ENCODE measurements around the gene ADCK2.
"Not testable (repeated sequence)": the region's sequence is repeated elsewhere in the genome, so short reads cannot be mapped to it uniquely, and the experiment has no call there.

ADCK2 gene

DNA sequence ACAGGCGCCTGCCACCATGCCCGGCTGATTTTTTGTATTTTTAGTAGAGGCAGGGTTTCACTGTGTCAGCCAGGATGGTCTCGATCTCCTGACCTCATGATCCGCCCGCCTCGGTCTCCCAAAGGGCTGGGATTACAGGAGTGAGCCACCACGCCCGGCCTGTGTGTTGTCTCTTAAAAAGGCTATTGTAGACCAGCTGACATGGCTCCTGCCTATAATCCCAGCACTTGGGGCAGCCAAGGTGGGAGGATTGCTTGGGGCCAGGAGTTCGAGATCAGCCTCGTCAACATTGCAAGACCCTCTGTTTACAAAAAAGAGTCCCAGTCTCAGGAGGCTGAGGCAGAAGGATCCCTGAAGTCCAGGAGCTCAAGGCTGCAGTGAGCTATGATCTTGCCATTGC, 21.1 kb downstream of the ADCK2 start:
- not testable (repeated sequence) for H3K27me3 ChIP-seq (ENCODE audit: control insufficient read depth in 2 of 2, insufficient read depth in 2 of 2, low read length in 2 of 2); H3K9ac ChIP-seq (ENCODE audit: low read depth in 1 of 2, low read length in 2 of 2); H3K27ac ChIP-seq (ENCODE audit: low read depth in 2 of 2, low read length in 2 of 2); H3K9me3 ChIP-seq (ENCODE audit: control insufficient read depth in 2 of 2, low read length in 2 of 2); H3K4me3 ChIP-seq (ENCODE audit: low read length in 2 of 2)
- Histone ChIP-seq H3K4me1 (ENCODE audit: control insufficient read depth in 2 of 2, insufficient read depth in 2 of 2, low read length in 2 of 2) (peaks cover 12 to 14% of the 10 kb centered on the region in 2 donors), H3K36me3 (ENCODE audit: control insufficient read depth in 2 of 2, insufficient read depth in 2 of 2, low read length in 2 of 2) (peaks cover 10 to 19% of the 10 kb centered on the region in 2 donors)

DNA sequence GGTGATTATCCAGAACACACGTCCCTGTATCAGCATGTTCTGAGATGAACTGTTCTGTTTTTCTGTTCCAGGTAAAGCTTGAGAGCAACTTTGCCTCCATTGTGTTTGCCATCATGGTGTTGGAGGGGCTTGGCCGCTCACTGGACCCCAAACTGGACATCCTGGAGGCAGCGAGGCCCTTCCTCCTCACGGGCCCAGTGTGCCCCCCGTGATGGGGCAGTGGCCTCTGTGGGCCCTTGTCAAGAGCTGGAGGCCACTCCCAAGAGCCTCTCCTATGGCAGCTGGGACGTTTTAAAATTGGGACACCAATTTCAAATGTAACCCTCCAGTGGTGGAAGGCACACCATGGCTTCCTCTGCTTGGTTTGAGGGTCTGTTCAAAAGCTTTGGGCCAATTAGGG, 21.8 kb downstream of the ADCK2 start:
- Histone ChIP-seq H3K27ac (ENCODE audit: low read depth in 2 of 2, low read length in 2 of 2) (no peak overlapping the region), H3K36me3 (ENCODE audit: control insufficient read depth in 2 of 2, insufficient read depth in 2 of 2, low read length in 2 of 2) (peaks cover 6 to 15% of the 10 kb centered on the region in 2 donors), H3K4me3 (ENCODE audit: low read length in 2 of 2) (no peak overlapping the region), H3K27me3 (ENCODE audit: control insufficient read depth in 2 of 2, insufficient read depth in 2 of 2, low read length in 2 of 2) (no peaks in the 10 kb centered on the region), H3K4me1 (ENCODE audit: control insufficient read depth in 2 of 2, insufficient read depth in 2 of 2, low read length in 2 of 2) (peaks cover 12 to 14% of the 10 kb centered on the region in 2 donors), H3K9ac (ENCODE audit: low read depth in 1 of 2, low read length in 2 of 2) (no peak overlapping the region), H3K9me3 (ENCODE audit: control insufficient read depth in 2 of 2, low read length in 2 of 2) (no peaks in the 10 kb centered on the region)

DNA sequence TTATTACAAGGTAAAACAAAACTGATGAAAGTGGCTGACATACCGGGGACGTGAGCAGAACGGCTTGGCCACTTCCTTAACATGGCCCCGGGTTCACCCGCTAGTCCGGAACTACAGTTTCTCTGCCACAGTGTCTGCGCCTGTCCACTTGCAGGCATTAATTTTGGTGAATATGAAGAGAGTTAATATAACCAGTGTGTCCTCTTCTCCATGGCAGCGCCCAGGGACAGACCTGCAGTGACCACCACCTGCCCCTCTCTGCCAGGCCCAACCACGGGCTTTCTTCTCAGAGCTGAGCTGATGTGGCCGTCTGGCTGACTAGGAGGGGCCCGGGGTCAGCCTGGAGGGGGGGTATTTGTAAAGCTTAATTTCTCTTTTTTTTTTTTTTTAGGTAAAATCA, 22.6 kb downstream of the ADCK2 start:
- H3K36me3 ChIP-seq (ENCODE audit: control insufficient read depth in 2 of 2, insufficient read depth in 2 of 2, low read length in 2 of 2): peaks cover 3 to 11% of the 10 kb centered on the region in 2 donors
- no peaks in the 10 kb centered on the region for H3K9me3 ChIP-seq (ENCODE audit: control insufficient read depth in 2 of 2, low read length in 2 of 2)
- no peak overlapping the region for H3K4me3 ChIP-seq (ENCODE audit: low read length in 2 of 2)
- no peak overlapping the region for H3K9ac ChIP-seq (ENCODE audit: low read depth in 1 of 2, low read length in 2 of 2)
- H3K27ac ChIP-seq (ENCODE audit: low read depth in 2 of 2, low read length in 2 of 2): no peak overlapping the region
- no peaks in the 10 kb centered on the region for H3K27me3 ChIP-seq (ENCODE audit: control insufficient read depth in 2 of 2, insufficient read depth in 2 of 2, low read length in 2 of 2)
- H3K4me1 ChIP-seq (ENCODE audit: control insufficient read depth in 2 of 2, insufficient read depth in 2 of 2, low read length in 2 of 2): peaks cover 12 to 14% of the 10 kb centered on the region in 2 donors

DNA sequence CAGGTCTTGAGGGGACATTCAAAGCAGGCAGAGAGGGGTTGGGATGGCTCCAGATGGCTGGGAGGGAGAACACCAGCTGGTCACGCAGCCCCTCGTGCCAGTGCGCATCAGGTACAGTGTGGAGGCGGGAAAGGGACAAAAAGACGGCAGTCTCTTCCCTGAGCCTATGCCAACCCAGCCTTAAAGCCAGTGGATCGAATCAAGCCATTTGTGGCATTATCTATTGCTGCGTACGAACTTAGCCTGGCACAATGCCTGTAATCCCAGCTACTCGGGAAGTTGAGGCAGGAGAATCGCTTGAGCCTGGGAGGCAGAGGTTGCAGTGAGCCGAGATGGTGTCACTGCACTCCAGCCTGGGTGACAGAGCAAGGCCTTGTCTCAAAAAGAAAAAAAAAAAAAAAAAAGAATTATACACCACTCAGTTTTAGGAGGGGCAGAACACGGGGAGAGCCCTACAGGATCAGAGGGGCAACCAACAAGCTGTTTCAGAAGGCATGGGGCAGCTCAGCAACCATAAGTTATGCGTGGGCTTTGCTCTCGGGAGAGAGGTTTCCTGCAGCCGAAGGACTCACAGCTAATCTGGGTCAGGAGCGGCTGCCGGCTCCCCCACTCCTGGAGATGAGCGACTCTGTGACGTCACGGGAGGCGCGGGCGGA, 23.4 kb downstream of the ADCK2 start:
- no peaks in the 10 kb centered on the region for H3K27me3 ChIP-seq (ENCODE audit: control insufficient read depth in 2 of 2, insufficient read depth in 2 of 2, low read length in 2 of 2)
- peaks cover 3 to 10% of the 10 kb centered on the region in 2 donors for H3K36me3 ChIP-seq (ENCODE audit: control insufficient read depth in 2 of 2, insufficient read depth in 2 of 2, low read length in 2 of 2)
- H3K9ac ChIP-seq (ENCODE audit: low read depth in 1 of 2, low read length in 2 of 2): peak overlapping the region; percentile 68 to 90
- no peaks in the 10 kb centered on the region for H3K9me3 ChIP-seq (ENCODE audit: control insufficient read depth in 2 of 2, low read length in 2 of 2)
- H3K27ac ChIP-seq (ENCODE audit: low read depth in 2 of 2, low read length in 2 of 2): peak overlapping the region; percentile 93 to 98
- peaks cover 12 to 14% of the 10 kb centered on the region in 2 donors for H3K4me1 ChIP-seq (ENCODE audit: control insufficient read depth in 2 of 2, insufficient read depth in 2 of 2, low read length in 2 of 2)
- peak overlapping the region; percentile 88 to 91 for H3K4me3 ChIP-seq (ENCODE audit: low read length in 2 of 2)

DNA sequence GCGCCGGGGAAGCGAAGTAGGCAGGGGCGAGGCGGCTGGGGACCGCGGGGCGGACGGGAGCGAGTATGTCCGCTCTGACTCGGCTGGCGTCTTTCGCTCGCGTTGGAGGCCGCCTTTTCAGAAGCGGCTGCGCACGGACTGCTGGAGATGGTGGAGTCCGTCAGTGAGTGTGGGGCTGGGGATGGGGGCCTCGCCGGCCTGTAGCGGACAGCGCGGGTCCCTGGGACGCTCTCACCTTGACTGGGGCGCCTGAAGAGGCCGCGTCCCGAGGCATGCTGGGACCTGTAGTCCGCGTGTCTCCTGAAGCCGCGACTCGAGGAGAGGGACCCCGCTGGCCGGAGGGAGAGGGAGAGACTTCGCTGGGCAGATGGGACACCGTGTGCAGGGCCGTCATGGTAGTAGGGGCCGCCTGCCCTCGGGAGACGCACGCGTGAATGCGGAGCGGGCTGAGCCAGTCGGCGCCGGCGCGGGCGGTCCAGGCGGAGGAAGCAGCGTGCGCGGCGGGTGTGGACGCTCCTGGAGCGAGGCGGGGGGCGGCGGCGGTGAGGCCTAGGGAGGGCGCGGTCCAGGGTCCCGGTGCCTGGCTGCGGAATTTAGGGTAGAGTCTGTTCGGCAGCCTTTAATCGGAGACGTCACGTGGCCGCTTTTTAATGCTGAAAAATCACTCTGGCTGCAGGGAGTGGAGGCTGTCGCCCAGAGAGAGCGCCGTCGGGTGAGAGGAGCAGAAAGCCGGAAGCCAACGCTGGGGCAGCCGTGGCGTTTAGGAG, 24.1 kb downstream of the ADCK2 start, which contains the start of gene NDUFB2:
NDUFB2 (plus strand) TSS at position 29 of the 767 bp plus-strand sequence; CDS start at position 66, 37 bp downstream.
- peak within 1 kb of the TSS; percentile 93 to 98 for H3K27ac ChIP-seq (ENCODE audit: low read depth in 2 of 2, low read length in 2 of 2)
- H3K4me1 ChIP-seq (ENCODE audit: control insufficient read depth in 2 of 2, insufficient read depth in 2 of 2, low read length in 2 of 2): peaks cover 12 to 14% of the 10 kb centered on the region in 2 donors
- H3K9ac ChIP-seq (ENCODE audit: low read depth in 1 of 2, low read length in 2 of 2): peak within 1 kb of the TSS; percentile 73 to 90
- H3K27me3 ChIP-seq (ENCODE audit: control insufficient read depth in 2 of 2, insufficient read depth in 2 of 2, low read length in 2 of 2): no peaks in the 10 kb centered on the region
- H3K4me3 ChIP-seq (ENCODE audit: low read length in 2 of 2): peak within 1 kb of the TSS; percentile 88 to 91
- H3K9me3 ChIP-seq (ENCODE audit: control insufficient read depth in 2 of 2, low read length in 2 of 2): no peaks in the 10 kb centered on the region
- H3K36me3 ChIP-seq (ENCODE audit: control insufficient read depth in 2 of 2, insufficient read depth in 2 of 2, low read length in 2 of 2): peaks cover 3% of the 10 kb centered on the region in 2 donors

DNA sequence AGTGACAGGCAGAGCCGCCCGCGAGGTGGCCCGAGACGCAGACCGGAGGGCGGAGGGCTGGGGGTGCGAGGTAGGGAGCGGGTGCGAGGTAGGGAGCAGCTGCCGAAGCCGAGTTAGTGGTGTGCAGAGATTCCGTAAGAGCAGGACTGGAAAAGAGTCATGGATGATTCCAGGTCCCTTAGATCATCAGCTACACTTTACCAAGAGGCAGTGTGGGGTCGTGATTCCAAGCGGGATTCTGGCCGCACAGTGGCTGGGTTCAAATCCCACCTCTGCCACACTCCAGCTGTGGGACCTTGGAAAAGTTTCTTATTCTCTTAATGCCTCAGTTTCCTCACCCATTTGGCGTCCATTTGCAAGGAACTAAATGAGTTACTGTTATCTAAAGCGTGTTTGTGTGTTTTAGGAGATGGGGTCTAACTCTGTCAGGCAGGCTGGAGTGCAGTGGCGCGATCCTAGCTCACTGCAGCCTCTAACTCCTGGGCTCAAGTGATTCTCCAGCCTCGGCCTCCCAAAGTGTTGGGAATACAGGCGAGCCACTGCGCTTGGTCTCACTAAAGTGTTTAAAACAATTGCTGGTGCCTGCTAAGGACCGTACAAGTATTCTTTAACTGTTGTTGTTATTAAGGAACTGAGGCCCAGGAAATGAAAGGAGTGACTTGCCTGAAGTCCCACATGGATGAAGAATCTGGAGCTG, 24.9 kb downstream of the ADCK2 start:
- Histone ChIP-seq H3K9me3 (ENCODE audit: control insufficient read depth in 2 of 2, low read length in 2 of 2) (no peaks in the 10 kb centered on the region), H3K36me3 (ENCODE audit: control insufficient read depth in 2 of 2, insufficient read depth in 2 of 2, low read length in 2 of 2) (peaks cover 0 to 3% of the 10 kb centered on the region in 2 donors), H3K27ac (ENCODE audit: low read depth in 2 of 2, low read length in 2 of 2) (peak overlapping the region; percentile 93 to 98), H3K4me3 (ENCODE audit: low read length in 2 of 2) (peak overlapping the region; percentile 88 to 91), H3K4me1 (ENCODE audit: control insufficient read depth in 2 of 2, insufficient read depth in 2 of 2, low read length in 2 of 2) (peaks cover 12 to 14% of the 10 kb centered on the region in 2 donors), H3K9ac (ENCODE audit: low read depth in 1 of 2, low read length in 2 of 2) (peak overlapping the region; percentile 73 to 90), H3K27me3 (ENCODE audit: control insufficient read depth in 2 of 2, insufficient read depth in 2 of 2, low read length in 2 of 2) (no peaks in the 10 kb centered on the region)

DNA sequence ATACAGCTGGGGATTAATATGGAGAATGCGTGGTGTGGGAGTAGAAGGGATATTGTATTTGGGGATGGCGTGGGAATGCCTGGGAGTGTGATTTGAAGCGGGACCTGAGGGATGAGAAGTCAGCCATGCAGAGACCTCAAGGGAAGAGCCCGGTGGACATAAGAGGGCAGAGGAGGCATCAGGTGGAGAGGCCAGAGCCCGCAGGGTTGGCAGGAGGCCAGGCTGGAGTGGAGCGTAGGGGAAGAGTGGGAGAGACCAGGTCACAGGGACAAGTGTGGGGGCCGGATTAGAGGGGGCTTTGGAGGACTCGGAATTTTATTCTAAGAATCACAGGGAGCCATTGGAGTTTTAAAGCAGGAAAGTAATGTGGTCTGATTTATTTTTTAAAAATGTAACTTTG, 25.7 kb downstream of the ADCK2 start:
- peaks cover 0 to 11% of the 10 kb centered on the region in 2 donors for H3K36me3 ChIP-seq (ENCODE audit: control insufficient read depth in 2 of 2, insufficient read depth in 2 of 2, low read length in 2 of 2)
- peaks cover 12 to 14% of the 10 kb centered on the region in 2 donors for H3K4me1 ChIP-seq (ENCODE audit: control insufficient read depth in 2 of 2, insufficient read depth in 2 of 2, low read length in 2 of 2)
- no peaks in the 10 kb centered on the region for H3K27me3 ChIP-seq (ENCODE audit: control insufficient read depth in 2 of 2, insufficient read depth in 2 of 2, low read length in 2 of 2)
- no peak overlapping the region for H3K4me3 ChIP-seq (ENCODE audit: low read length in 2 of 2)
- H3K9ac ChIP-seq (ENCODE audit: low read depth in 1 of 2, low read length in 2 of 2): no peak overlapping the region
- no peaks in the 10 kb centered on the region for H3K9me3 ChIP-seq (ENCODE audit: control insufficient read depth in 2 of 2, low read length in 2 of 2)
- H3K27ac ChIP-seq (ENCODE audit: low read depth in 2 of 2, low read length in 2 of 2): no peak overlapping the region

DNA sequence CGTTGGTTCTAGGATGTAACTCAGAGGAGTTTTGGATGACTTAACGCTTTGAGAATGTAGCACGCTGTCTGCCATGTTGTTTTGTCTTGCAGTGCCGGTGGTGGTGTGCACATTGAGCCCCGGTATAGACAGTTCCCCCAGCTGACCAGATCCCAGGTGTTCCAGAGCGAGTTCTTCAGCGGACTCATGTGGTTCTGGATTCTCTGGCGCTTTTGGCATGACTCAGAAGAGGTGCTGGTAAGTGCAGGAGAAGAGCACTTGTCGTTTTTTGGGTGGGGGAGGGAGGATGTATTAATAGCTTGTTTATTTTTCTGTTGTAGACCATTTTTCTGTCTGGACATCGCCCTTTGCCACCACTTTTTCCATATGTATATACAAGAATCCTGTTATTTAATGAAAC, 30.0 kb downstream of the ADCK2 start:
- Histone ChIP-seq H3K36me3 (ENCODE audit: control insufficient read depth in 2 of 2, insufficient read depth in 2 of 2, low read length in 2 of 2) (peaks cover 5 to 29% of the 10 kb centered on the region in 2 donors), H3K4me3 (ENCODE audit: low read length in 2 of 2) (no peak overlapping the region), H3K9me3 (ENCODE audit: control insufficient read depth in 2 of 2, low read length in 2 of 2) (no peaks in the 10 kb centered on the region), H3K4me1 (ENCODE audit: control insufficient read depth in 2 of 2, insufficient read depth in 2 of 2, low read length in 2 of 2) (peaks cover 3 to 7% of the 10 kb centered on the region in 2 donors), H3K27me3 (ENCODE audit: control insufficient read depth in 2 of 2, insufficient read depth in 2 of 2, low read length in 2 of 2) (no peaks in the 10 kb centered on the region), H3K9ac (ENCODE audit: low read depth in 1 of 2, low read length in 2 of 2) (no peak overlapping the region), H3K27ac (ENCODE audit: low read depth in 2 of 2, low read length in 2 of 2) (no peak overlapping the region)

DNA sequence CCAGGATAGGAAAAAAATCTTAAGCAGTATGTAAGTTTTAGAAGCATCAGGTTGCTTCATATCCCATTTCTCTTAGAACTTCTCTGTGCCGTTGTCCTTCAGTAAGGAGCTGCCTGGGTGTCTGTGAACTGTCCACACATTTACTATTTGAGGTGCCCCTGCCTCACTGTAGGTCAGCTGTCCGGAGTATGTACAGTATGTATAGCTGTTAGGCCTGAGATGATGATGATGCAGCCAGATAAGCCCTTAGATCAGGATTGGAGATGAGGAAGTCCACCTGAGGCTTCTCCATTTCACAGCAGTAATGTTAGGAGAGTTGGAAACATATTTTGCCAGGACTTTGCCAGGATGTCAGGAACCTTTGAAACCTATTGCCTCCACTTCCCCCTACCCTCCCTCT, 31.5 kb downstream of the ADCK2 start:
- Histone ChIP-seq H3K36me3 (ENCODE audit: control insufficient read depth in 2 of 2, insufficient read depth in 2 of 2, low read length in 2 of 2) (peaks cover 5 to 29% of the 10 kb centered on the region in 2 donors), H3K27me3 (ENCODE audit: control insufficient read depth in 2 of 2, insufficient read depth in 2 of 2, low read length in 2 of 2) (no peaks in the 10 kb centered on the region), H3K4me1 (ENCODE audit: control insufficient read depth in 2 of 2, insufficient read depth in 2 of 2, low read length in 2 of 2) (no peaks in the 10 kb centered on the region), H3K9ac (ENCODE audit: low read depth in 1 of 2, low read length in 2 of 2) (no peak overlapping the region), H3K4me3 (ENCODE audit: low read length in 2 of 2) (no peak overlapping the region), H3K27ac (ENCODE audit: low read depth in 2 of 2, low read length in 2 of 2) (no peak overlapping the region), H3K9me3 (ENCODE audit: control insufficient read depth in 2 of 2, low read length in 2 of 2) (no peaks in the 10 kb centered on the region)

DNA sequence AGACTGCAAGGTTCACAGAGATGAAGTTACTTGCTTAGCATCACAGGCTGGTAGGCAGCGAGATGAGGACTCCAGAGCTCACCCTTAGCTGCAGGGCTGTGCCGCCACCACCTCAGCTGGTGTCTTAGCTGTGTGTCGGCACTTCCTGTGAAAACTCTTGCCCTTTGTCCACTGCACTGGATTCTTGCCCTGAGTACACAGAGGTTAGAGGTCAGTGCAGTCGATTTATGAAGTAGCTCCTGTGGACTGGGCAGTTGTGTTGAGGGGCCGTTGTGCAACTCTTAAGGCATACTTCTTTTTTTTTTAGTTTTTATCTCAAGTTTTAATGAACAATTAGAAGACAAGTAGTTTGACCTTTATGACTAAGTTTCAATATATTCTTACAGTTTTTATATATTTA, 34.4 kb downstream of the ADCK2 start:
- Histone ChIP-seq H3K9me3 (ENCODE audit: control insufficient read depth in 2 of 2, low read length in 2 of 2) (no peaks in the 10 kb centered on the region), H3K27me3 (ENCODE audit: control insufficient read depth in 2 of 2, insufficient read depth in 2 of 2, low read length in 2 of 2) (no peaks in the 10 kb centered on the region), H3K4me1 (ENCODE audit: control insufficient read depth in 2 of 2, insufficient read depth in 2 of 2, low read length in 2 of 2) (no peaks in the 10 kb centered on the region), H3K36me3 (ENCODE audit: control insufficient read depth in 2 of 2, insufficient read depth in 2 of 2, low read length in 2 of 2) (peaks cover 5 to 29% of the 10 kb centered on the region in 2 donors), H3K27ac (ENCODE audit: low read depth in 2 of 2, low read length in 2 of 2) (no peak overlapping the region), H3K9ac (ENCODE audit: low read depth in 1 of 2, low read length in 2 of 2) (no peak overlapping the region), H3K4me3 (ENCODE audit: low read length in 2 of 2) (no peak overlapping the region)

Measured in mucosa of rectum (tissue), 2 donors.